CD14-positive monocyte (primary cell): ENCODE data around the gene EDDM13. TPM values are rescaled to one million over a fixed set of nuclear protein-coding genes. Genes with fewer than 3 reads are reported as not detected.
"Not testable (repeated sequence)": the region's sequence is repeated elsewhere in the genome, so short reads cannot be mapped to it uniquely, and the experiment has no call there.

ENCODE experiments used
- DNase-seq, 3 donors: peaks; one replicate each; pipeline ENCODE4 v3.0.0-alpha.2; 2011 to 2022
- H2AFZ ChIP-seq: 2 replicates; pipeline ENCODE4 v1.6.0; 2012; ENCODE audit warnings: mild to moderate bottlenecking, low read depth, low read length, inconsistent platforms; ENCODE audit not compliant: insufficient read depth, poor library complexity, severe bottlenecking
- H3K27ac ChIP-seq, 2 donors: 1 replicate in 1 of 2; 2 replicates in 1 of 2; pipeline ENCODE4 v1.5.1; 2012 to 2013; ENCODE audit warnings: low read length in 2 of 2, control low read depth in 1 of 2, inconsistent platforms in 1 of 2, low read depth in 1 of 2, mild to moderate bottlenecking in 1 of 2
- H3K27me3 ChIP-seq, 2 donors: one replicate each; pipeline versions ENCODE4 v1.6.0 to v1.6.1; 2011 to 2013; ENCODE audit warnings: low read length in 2 of 2; ENCODE audit not compliant: control insufficient read depth in 2 of 2, insufficient read depth in 2 of 2
- H3K36me3 ChIP-seq, 2 donors: replicated peaks in 1 of 2; 1 replicate in 1 of 2; 2 replicates in 1 of 2; pipeline versions ENCODE4 v1.5.1 to v1.6.1; 2012 to 2013; ENCODE audit warnings: low read length in 2 of 2, control low read depth in 1 of 2, inconsistent platforms in 1 of 2, mild to moderate bottlenecking in 1 of 2; ENCODE audit not compliant: insufficient read depth in 2 of 2, control insufficient read depth in 1 of 2
- H3K4me1 ChIP-seq, 2 donors: 1 replicate in 1 of 2; 2 replicates in 1 of 2; pipeline versions ENCODE4 v1.5.1 to v1.6.1; 2012 to 2013; ENCODE audit warnings: low read length in 2 of 2, control low read depth in 1 of 2, inconsistent platforms in 1 of 2, mild to moderate bottlenecking in 1 of 2, moderate library complexity in 1 of 2; ENCODE audit not compliant: insufficient read depth in 2 of 2, control insufficient read depth in 1 of 2
- H3K4me2 ChIP-seq: replicated peaks from 2 replicates; pipeline ENCODE3; 2012; ENCODE audit warnings: low read length, moderate library complexity, mild to moderate bottlenecking; ENCODE audit not compliant: poor library complexity, severe bottlenecking; ENCODE audit errors: extremely low read depth
- H3K4me3 ChIP-seq, 3 experiments: fragments of 200-600 bp in 1 of 3; sonication (generic) in 1 of 3; replicated peaks in 1 of 3; 1 replicate in 2 of 3; 2 replicates in 1 of 3; pipeline ENCODE4 v1.5.1; 2011 to 2013; ENCODE audit warnings: low read length in 3 of 3, mild to moderate bottlenecking in 3 of 3, control low read depth in 2 of 3, low read depth in 2 of 3, inconsistent platforms in 1 of 3, moderate library complexity in 1 of 3
- H3K79me2 ChIP-seq: 2 replicates; pipeline ENCODE4 v1.6.0; 2012; ENCODE audit warnings: mild to moderate bottlenecking, control low read depth, inconsistent platforms, low read length, moderate library complexity; ENCODE audit not compliant: insufficient read depth
- H3K9ac ChIP-seq: 2 replicates; pipeline ENCODE4 v1.6.0; 2017; ENCODE audit warnings: low read length, mild to moderate bottlenecking; ENCODE audit not compliant: insufficient read depth, poor library complexity, severe bottlenecking
- H3K9me3 ChIP-seq, 2 donors: replicated peaks in 1 of 2; 1 replicate in 1 of 2; 2 replicates in 1 of 2; pipeline versions ENCODE4 v1.5.1 to v1.6.1; 2012 to 2013; ENCODE audit warnings: low read length in 2 of 2, control low read depth in 1 of 2; ENCODE audit not compliant: control insufficient read depth in 1 of 2, insufficient read depth in 1 of 2
- H4K20me1 ChIP-seq: 2 replicates; pipeline ENCODE4 v1.6.0; 2012; ENCODE audit warnings: mild to moderate bottlenecking, low read length, control low read depth, moderate library complexity; ENCODE audit not compliant: insufficient read depth
- H3K27ac Mint-ChIP-seq, 7 donors: one replicate each; pipeline ENCODE4 v1.8.0; 2020; ENCODE audit warnings: mild to moderate bottlenecking in 7 of 7, mixed read lengths in 7 of 7, moderate library complexity in 6 of 7, inconsistent platforms in 2 of 7
- H3K27me3 Mint-ChIP-seq, 3 donors: one replicate each; pipeline ENCODE4 v1.8.0; 2021 to 2022; ENCODE audit warnings: low read depth in 3 of 3, mild to moderate bottlenecking in 3 of 3, mixed read lengths in 3 of 3, moderate library complexity in 3 of 3, inconsistent platforms in 1 of 3
- H3K36me3 Mint-ChIP-seq, 2 donors: one replicate each; pipeline ENCODE4 v1.8.0; 2020; ENCODE audit warnings: mixed read lengths in 2 of 2, inconsistent platforms in 1 of 2, mild to moderate bottlenecking in 1 of 2
- H3K4me1 Mint-ChIP-seq: one replicate; pipeline ENCODE4 v1.8.0; 2020; ENCODE audit warnings: mild to moderate bottlenecking, mixed read lengths
- H3K4me3 Mint-ChIP-seq, 2 donors: one replicate each; pipeline ENCODE4 v1.8.0; 2020; ENCODE audit warnings: mild to moderate bottlenecking in 2 of 2, mixed read lengths in 2 of 2, moderate library complexity in 1 of 2
- H3K9me3 Mint-ChIP-seq, 7 donors: one replicate each; pipeline ENCODE4 v1.8.0; 2020 to 2022; ENCODE audit warnings: mixed read lengths in 7 of 7, mild to moderate bottlenecking in 6 of 7, moderate library complexity in 6 of 7, inconsistent platforms in 2 of 7
- CTCF ChIP-seq: fragments of 200-600 bp; IDR thresholded peaks from one replicate; pipeline ENCODE4 v1.8.0; 2022; ENCODE audit warnings: antibody characterized with exemption, mild to moderate bottlenecking
- WGBS: methylation state at CpG from one replicate; pipeline ENCODE4 v1.1.5; 2013; ENCODE audit warnings: missing lambda C conversion rate; ENCODE audit not compliant: insufficient coverage; 5-methylcytosine and 5-hydroxymethylcytosine counted together
- intact Hi-C, 2 donors: fragments of 100-400 bp; cut with micrococcal nuclease; formaldehyde crosslinking; loops; one replicate each; pipeline versions ENCODE4 v1.15.0 to v1.15.1; 2023
- polyA plus RNA-seq, 3 donors: library from polyadenylated mRNA; depleted of rRNA in 1 of 3; unstranded in 2 of 3; stranded (reverse) in 1 of 3; fragments of 300-500 nt in 2 of 3; fragments of >200 nt in 1 of 3; fragmentation: Illumina TruSeq in 2 of 3; gene quantifications; 1 replicate in 2 of 3; 2 replicates in 1 of 3; pipeline ENCODE4 v1.2.3, GENCODE V29; 2012 to 2021

EDDM13 gene
- polyA plus RNA-seq, 3 donors, result 0.25 to 0.70 (median 0.61) TPM

GRCh38 chr19:56337077-56337476, 64.5 kb downstream of the EDDM13 start:
- H3K36me3 ChIP-seq, H3K4me1 Mint-ChIP-seq, H3K4me2 ChIP-seq, H3K36me3 Mint-ChIP-seq, intact Hi-C loops, H3K9ac ChIP-seq, H3K27ac Mint-ChIP-seq, H3K4me3 Mint-ChIP-seq, H4K20me1 ChIP-seq, H3K27me3 ChIP-seq, H3K79me2 ChIP-seq, H3K4me3 ChIP-seq, H2AFZ ChIP-seq, H3K27ac ChIP-seq, DNase-seq, H3K4me1 ChIP-seq, H3K27me3 Mint-ChIP-seq: not testable (repeated sequence)
- peaks cover 25 to 27% of the 10 kb centered on the region in 2 donors for H3K9me3 ChIP-seq
- WGBS, result 88% methylated on average over 1 of the region's 8 CpGs
- peaks cover 11 to 38% (median 29%) of the 10 kb centered on the region in 7 donors for H3K9me3 Mint-ChIP-seq

DNA sequence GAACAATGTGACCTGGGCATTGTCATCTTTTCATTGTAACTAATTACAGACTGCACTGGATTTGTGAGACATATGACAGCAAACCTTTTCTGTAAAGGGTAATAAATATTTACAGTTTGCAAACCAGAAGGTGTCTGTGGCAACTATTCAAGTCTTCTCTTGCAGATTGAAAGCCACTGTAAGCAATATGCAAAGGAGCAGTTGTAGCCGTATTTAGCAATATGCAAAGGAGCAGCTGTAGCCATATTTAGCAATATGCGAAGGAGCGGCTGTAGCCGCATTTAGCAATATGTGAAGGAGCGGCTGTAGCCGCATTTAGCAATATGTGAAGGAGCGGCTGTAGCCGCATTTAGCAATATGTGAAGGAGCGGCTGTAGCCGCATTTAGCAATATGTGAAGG, 66.5 kb downstream of the EDDM13 start:
- H2AFZ ChIP-seq, intact Hi-C loops, H3K4me3 ChIP-seq, H3K27me3 Mint-ChIP-seq, H3K79me2 ChIP-seq, H3K27ac ChIP-seq, H3K4me1 Mint-ChIP-seq, H3K4me1 ChIP-seq, H3K36me3 Mint-ChIP-seq, H3K9ac ChIP-seq, H3K27me3 ChIP-seq, H4K20me1 ChIP-seq, H3K36me3 ChIP-seq, H3K4me3 Mint-ChIP-seq, DNase-seq, H3K4me2 ChIP-seq, H3K27ac Mint-ChIP-seq: not testable (repeated sequence)
- peaks cover 16 to 46% (median 37%) of the 10 kb centered on the region in 7 donors for H3K9me3 Mint-ChIP-seq
- peaks cover 36 to 40% of the 10 kb centered on the region in 2 donors for H3K9me3 ChIP-seq
- WGBS, result 83% methylated on average over 1 of the region's 10 CpGs

DNA sequence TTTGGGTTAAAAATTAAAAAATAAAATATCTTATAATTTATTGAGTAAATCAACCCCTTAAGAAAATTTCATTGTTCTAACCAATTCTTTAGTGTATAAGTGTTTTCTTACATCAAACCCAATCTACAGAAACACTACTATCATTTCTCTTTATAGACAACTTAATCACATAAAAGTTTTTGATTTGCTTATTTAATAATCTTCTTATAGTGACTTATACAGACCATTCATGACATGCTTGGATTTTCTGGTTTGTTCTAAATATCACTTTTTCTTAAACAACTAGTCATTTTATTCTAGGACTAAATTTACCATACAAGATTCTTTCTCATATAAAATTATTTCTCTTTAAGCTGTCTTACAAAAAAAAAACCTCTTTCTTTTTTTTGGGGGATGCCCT, 69.4 kb downstream of the EDDM13 start:
- Histone ChIP-seq H3K4me1 (no peaks in the 10 kb centered on the region), H3K27ac (no peak overlapping the region), H3K79me2 (no peaks in the 10 kb centered on the region), H3K4me3 (no peak overlapping the region), H3K27me3 (no peaks in the 10 kb centered on the region), H3K4me2 (no peak overlapping the region), H3K9ac (no peak overlapping the region), H4K20me1 (no peaks in the 10 kb centered on the region), H3K9me3 (peaks cover 36 to 40% of the 10 kb centered on the region in 2 donors), H2AFZ (no peak overlapping the region), H3K36me3 (no peaks in the 10 kb centered on the region)
- H3K4me1 Mint-ChIP-seq, result no peaks in the 10 kb centered on the region
- H3K36me3 Mint-ChIP-seq, result no peaks in the 10 kb centered on the region
- no peak overlapping the region for H3K4me3 Mint-ChIP-seq
- intact Hi-C loops, result loop anchor here in 1 of 2 donors (10.0 kb wide), 1 partner anchor 277 kb away; no protein-coding TSS in a partner anchor
- TF ChIP-seq CTCF, result no peak
- H3K9me3 Mint-ChIP-seq, result peaks cover 16 to 43% (median 32%) of the 10 kb centered on the region in 7 donors
- DNase-seq, result no peak
- H3K27ac Mint-ChIP-seq, result no peak overlapping the region
- no peaks in the 10 kb centered on the region for H3K27me3 Mint-ChIP-seq
